Endothelial cell (in vitro differentiated cells): ENCODE measurements around the gene HS6ST3. TPM values are rescaled to one million over a fixed set of nuclear protein-coding genes. Genes with fewer than 3 reads are reported as not detected.

Source experiments
- DNase-seq: peaks from one replicate; pipeline ENCODE4 v3.0.0; 2021; ENCODE audit warnings: low spot score
- H3K27ac Mint-ChIP-seq: one replicate; pipeline ENCODE4 v1.8.0; 2021; ENCODE audit warnings: mixed read lengths, inconsistent platforms; ENCODE audit not compliant: unreplicated experiment
- H3K27me3 Mint-ChIP-seq: one replicate; pipeline ENCODE4 v1.8.0; 2021; ENCODE audit warnings: mild to moderate bottlenecking, moderate library complexity, mixed read lengths, inconsistent platforms; ENCODE audit not compliant: unreplicated experiment
- H3K36me3 Mint-ChIP-seq: one replicate; pipeline ENCODE4 v1.8.0; 2021; ENCODE audit warnings: mild to moderate bottlenecking, low read depth, mixed read lengths, inconsistent platforms; ENCODE audit not compliant: unreplicated experiment
- H3K4me1 Mint-ChIP-seq: one replicate; pipeline ENCODE4 v1.8.0; 2021; ENCODE audit warnings: mild to moderate bottlenecking, mixed read lengths, inconsistent platforms; ENCODE audit not compliant: unreplicated experiment
- H3K4me3 Mint-ChIP-seq: one replicate; pipeline ENCODE4 v1.8.0; 2021; ENCODE audit warnings: mild to moderate bottlenecking, mixed read lengths, inconsistent platforms; ENCODE audit not compliant: unreplicated experiment
- H3K9me3 Mint-ChIP-seq: one replicate; pipeline ENCODE4 v1.8.0; 2021; ENCODE audit warnings: mixed read lengths, inconsistent platforms; ENCODE audit not compliant: unreplicated experiment
- total RNA-seq: library from RNA; stranded (reverse); fragmentation: NEBNext Ultra II Directional; extraction: Animal tissue kit (Norgen Biotek cat#: 25700); gene quantifications from one replicate; pipeline ENCODE4 v1.2.1, GENCODE V29; 2021; ENCODE audit not compliant: unreplicated experiment
- TF ChIP-seq, protein P1 (sequence below): fragments of 200-600 bp; sonication (generic); IDR thresholded peaks from one replicate; pipeline ENCODE4 v1.5.0; 2021; ENCODE audit warnings: antibody characterized with exemption; ENCODE audit not compliant: unreplicated experiment

Gene HS6ST3
- total RNA-seq, 1 donor from 2014 or later: 1.9 TPM

DNA sequence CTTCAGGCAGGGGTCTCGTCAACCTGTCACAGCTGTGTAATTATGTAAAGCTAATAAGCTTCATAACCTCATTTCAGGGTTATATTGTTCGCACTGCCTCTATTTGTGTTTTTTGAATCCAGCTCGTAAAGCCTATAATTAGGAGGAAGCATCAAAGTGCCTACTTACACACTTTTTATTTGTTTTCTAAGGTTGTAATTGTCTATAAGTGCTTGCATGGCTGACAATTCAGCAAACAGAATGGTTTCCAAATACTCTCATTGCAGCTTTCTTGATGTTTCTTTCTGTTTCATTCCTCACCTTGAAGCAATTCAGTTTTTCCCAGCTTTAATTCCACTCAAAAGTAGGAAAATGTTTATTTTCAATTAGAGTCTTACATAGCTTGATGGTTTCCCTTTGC is 336.3 kb downstream of the HS6ST3 start:
- Mint-ChIP-seq H3K4me1 (no peaks in the 10 kb centered on the region), H3K4me3 (no peak overlapping the region), H3K27me3 (peaks cover 2% of the 10 kb centered on the region), H3K9me3 (no peaks in the 10 kb centered on the region), H3K36me3 (no peaks in the 10 kb centered on the region), H3K27ac (no peak overlapping the region)
- DNase-seq: no peak
- TF ChIP-seq, protein P1, sequence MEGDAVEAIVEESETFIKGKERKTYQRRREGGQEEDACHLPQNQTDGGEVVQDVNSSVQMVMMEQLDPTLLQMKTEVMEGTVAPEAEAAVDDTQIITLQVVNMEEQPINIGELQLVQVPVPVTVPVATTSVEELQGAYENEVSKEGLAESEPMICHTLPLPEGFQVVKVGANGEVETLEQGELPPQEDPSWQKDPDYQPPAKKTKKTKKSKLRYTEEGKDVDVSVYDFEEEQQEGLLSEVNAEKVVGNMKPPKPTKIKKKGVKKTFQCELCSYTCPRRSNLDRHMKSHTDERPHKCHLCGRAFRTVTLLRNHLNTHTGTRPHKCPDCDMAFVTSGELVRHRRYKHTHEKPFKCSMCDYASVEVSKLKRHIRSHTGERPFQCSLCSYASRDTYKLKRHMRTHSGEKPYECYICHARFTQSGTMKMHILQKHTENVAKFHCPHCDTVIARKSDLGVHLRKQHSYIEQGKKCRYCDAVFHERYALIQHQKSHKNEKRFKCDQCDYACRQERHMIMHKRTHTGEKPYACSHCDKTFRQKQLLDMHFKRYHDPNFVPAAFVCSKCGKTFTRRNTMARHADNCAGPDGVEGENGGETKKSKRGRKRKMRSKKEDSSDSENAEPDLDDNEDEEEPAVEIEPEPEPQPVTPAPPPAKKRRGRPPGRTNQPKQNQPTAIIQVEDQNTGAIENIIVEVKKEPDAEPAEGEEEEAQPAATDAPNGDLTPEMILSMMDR: no peak

DNA sequence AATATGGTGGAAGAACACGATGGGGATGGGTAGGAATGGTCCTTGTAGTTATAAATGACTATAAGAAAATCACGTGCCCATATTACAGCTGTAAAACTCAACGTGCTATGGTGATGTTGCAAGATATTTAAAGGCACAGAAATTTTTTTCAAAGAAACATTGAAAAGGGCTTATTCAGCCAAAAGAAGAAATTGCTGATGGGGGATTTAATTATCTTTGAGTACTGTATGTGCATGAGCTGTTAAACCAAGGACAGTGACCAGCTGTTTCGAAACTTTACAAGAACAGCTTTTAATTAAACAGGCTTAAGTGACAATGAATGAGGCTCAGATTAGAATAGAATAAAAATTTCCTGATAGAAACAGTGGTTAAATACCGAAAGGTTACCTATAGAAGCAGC is 339.0 kb downstream of the HS6ST3 start:
- Mint-ChIP-seq H3K36me3 (no peaks in the 10 kb centered on the region), H3K9me3 (no peaks in the 10 kb centered on the region), H3K27me3 (peaks cover 2% of the 10 kb centered on the region), H3K27ac (no peak overlapping the region), H3K4me3 (no peak overlapping the region), H3K4me1 (no peaks in the 10 kb centered on the region)
- DNase-seq: no peak
- TF ChIP-seq, protein P1: no peak

DNA sequence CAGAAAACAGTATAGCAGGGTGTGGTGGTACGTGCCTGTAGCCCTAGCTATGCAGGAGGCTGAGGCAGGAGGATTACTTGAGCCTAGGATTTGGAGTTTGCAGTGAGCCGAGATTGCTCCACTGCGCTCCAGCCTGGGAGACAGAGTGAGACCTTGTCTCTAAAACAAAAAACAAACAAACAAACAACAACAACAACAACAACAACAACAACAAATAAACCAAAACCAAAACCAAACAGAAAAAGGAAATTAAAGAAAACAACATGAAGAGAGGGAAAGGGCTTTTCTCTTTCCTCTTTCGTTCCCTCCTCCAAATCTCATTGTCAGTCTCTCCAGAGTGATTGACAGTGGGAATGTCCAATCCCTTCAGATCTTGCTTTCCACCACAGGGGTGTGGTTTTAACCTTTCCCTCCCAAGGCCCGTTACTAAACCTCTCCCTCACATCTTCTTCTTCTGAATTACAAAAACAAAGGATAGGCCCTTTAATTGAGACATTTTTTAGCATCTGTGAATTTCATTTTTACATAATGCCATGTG is 341.2 kb downstream of the HS6ST3 start:
- no peak for DNase-seq
- H3K4me1 Mint-ChIP-seq: no peaks in the 10 kb centered on the region
- H3K4me3 Mint-ChIP-seq: no peak overlapping the region
- no peaks in the 10 kb centered on the region for H3K27me3 Mint-ChIP-seq
- no peaks in the 10 kb centered on the region for H3K36me3 Mint-ChIP-seq
- no peaks in the 10 kb centered on the region for H3K9me3 Mint-ChIP-seq
- no peak overlapping the region for H3K27ac Mint-ChIP-seq
- TF ChIP-seq, protein P1: no peak

DNA sequence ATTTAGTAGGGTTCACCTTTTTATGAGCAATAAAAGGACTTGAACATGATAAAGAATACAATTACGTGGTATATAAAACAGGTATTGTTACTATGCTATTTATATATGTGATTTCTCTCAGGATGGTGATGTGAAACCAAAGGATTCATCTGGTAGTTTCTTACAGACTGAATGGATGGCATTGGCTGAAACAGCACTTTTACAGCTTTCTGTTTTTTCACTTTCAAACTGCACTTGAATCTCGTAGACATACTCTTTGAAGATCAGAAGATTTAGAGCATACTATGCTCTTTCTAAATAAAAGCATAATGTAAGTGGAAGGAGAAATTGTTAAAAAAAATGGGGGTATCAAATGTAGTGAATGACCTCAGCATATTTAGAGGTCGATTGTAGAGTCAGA is 354.8 kb downstream of the HS6ST3 start:
- TF ChIP-seq, protein P1: no peak
- Mint-ChIP-seq H3K9me3 (no peaks in the 10 kb centered on the region), H3K27ac (no peak overlapping the region), H3K4me3 (no peak overlapping the region), H3K27me3 (no peaks in the 10 kb centered on the region), H3K4me1 (no peaks in the 10 kb centered on the region), H3K36me3 (no peaks in the 10 kb centered on the region)
- DNase-seq: no peak

DNA sequence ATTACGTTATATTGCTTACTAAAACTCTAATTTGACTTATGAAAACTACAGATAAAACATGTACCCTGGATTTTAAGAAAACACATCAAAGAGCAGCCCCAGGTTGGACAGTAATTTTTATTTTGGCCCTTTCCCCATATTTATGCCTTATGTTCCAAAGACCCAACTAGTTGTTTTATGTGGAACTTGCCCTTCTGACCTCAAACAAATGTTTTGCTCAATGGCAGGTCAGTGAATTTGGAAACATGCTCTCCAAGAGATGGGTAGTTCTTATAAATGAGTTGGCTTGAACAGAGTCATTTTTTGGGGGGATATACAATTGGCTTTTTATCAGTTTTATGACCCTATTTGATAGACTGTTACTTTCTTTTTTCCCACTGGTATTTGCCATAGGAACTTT is 360.0 kb downstream of the HS6ST3 start:
- no peaks in the 10 kb centered on the region for H3K9me3 Mint-ChIP-seq
- no peak overlapping the region for H3K27ac Mint-ChIP-seq
- no peaks in the 10 kb centered on the region for H3K4me1 Mint-ChIP-seq
- TF ChIP-seq, protein P1: no peak
- H3K4me3 Mint-ChIP-seq: no peak overlapping the region
- H3K36me3 Mint-ChIP-seq: no peaks in the 10 kb centered on the region
- no peaks in the 10 kb centered on the region for H3K27me3 Mint-ChIP-seq
- no peak for DNase-seq
